NCI-H748 treated with DMSO at 0.1 percent for 48 hours (cell line): Measurements from ENCODE around the gene XPA.

Experiments used
- DNase-seq: peaks from one replicate; lab custom pipeline; 2025; lab: John Stamatoyannopoulos, UW

XPA gene

DNA sequence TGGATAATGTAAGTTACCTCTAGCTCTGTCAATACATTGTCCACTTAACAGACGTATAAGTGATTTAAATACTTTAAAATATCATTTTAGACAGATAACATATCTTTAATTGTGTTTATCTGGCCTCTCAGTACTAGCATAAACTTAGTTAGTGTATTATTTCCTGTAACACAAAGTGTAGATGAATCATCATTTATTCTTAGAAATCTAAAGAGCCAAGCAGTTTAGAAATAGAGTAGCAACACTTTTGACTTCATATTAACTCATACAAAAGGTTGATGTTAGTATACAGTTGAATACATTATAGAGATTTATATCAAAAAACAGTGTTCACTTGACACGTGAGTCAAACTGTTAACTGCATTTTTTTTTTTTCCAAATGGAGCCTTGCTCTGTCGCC, 45.5 kb downstream of the XPA start:
- DNase-seq, result no peak

DNA sequence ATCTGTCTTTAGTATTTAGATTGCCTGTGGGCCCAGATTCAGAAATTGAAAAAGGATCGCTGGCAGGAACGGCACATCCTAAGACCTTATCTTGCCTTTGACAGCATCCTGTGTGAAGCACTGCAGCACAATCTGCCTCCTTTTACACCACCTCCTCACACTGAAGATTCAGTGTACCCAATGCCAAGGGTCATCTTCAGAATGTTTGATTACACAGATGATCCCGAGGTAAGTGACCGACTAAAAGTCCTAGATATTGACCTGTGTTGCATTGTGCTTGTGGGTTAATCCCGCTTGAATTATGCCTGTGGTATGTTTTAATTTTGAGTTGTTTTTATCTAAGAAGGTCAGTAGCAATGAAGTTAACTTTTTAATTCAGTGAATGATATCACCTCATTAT, 49.1 kb downstream of the XPA start:
- DNase-seq, result no peak

DNA sequence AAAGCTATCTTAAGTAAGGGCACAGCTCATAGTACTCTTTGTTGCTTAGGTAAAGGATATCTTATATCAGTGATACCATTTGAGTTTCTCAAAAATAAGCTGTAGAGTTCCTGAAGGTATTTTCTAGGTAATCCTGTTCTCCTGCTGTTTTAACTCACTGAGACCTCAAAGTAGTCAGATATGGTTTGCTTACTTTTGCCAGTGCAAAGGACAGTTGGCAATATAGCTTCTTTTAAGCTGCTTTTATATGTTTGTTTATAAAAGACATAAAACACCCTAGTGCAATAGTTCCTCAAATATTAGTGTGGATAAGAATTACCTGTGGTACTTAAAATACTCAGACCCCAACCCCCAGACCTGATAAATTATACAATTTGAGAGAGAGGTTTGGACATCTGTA, 51.4 kb downstream of the XPA start:
- DNase-seq, result no peak

DNA sequence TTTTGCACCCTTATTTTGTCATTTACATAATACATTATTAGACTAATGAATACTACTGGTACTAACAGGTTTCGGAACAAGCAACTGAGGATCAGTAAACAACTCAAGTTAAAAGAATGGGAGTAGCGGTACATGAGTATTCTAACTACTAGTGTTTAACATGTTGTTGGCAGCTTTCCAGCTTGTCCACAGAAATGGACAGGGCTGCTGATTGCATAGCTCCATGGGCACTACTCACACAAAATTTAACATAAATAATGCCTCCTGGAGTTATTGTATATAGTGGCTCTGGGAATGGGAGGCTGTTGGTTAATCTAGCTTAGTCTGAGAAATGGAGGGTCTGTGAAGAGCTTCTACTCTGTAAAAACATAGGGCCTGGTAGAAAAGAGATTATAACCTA, 56.8 kb downstream of the XPA start:
- DNase-seq, result peak; percentile 44

DNA sequence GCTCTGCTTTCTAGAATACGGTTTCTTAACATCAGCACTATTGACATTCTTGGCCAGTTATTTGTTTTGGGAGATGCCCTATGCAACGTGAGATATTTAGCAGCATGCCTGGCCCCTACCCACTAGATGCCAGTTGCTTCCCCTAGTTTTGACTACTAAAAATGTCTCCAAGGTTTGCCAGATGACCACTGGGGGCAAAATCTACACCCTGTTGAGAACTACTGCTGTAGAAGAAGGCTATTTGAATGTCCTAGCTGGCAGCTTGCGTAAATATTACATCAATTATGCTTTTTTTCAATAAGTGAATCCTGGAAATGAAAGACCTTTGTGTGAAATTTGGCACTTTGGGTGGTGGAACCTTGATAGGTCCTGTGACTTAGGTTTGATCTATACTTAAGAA, 58.5 kb downstream of the XPA start:
- no peak for DNase-seq

DNA sequence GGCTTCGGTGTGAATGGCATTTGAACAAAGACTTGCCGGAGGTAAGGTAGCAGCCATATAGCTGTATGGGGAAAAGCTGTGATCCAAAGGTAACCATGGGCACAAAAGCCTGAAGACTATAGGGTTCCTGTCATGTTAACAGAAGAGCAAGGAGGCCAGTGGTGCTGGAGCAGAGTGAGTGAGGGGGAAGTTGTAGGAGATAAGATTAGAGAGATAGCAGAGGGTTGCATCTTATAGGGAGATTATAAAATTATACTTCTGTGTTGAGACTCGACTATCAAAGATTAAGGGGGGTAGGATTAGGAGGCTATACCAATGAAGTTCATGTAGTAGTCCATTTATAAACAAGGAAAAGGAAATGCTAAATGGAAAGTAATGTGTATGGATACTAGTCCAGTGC, 60.2 kb downstream of the XPA start:
- no peak for DNase-seq

DNA sequence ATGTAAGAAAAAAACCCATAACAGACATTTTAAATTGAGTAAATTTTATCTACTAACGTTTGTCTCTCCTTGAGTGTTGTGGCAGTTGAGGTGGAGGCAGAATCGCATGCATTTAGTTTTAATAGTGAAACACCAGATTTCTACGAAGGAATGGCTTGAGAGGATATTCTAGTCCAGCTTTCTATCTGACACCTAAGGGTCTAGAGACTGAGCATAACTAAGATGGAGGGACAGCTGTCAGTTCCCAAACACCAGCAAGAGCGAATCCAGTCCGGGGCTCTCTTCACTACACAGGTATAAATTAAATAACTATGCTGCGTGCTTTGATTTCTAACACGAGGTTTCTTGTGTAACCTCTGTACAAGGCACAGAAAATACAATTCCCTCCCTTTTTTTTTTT, 62.1 kb downstream of the XPA start:
- no peak for DNase-seq

DNA sequence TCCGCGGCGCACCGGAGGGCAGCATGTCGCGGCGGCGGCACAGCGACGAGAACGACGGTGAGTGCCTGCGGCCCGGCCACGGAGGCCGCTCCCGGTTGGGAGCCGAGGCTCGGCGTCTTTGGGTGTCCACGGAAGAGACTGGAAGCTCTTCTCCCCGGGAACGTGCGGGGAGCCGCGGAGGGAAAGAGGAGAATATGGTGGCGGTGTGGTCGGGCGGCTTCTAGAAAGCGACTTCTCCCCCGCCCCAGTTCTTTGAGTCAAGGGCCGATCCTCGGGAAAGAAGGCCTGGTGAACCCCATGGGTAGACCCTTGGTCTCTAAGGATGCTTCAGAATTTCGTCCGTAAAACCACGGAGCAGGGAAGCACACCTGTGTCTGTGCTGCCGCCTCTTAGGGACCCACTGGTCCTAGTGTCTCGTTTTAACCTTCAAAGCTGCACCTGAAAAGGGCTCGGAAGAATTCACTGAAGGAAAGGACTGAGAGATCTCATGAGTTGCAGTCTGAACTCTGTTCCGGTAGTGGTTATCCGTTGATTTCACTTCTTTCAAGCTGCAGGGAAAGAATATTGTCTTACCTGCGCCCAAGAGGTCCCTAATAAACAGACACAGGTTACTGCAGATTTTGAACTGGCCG, 63.2 kb downstream of the XPA start:
- peak; percentile 27 for DNase-seq

DNA sequence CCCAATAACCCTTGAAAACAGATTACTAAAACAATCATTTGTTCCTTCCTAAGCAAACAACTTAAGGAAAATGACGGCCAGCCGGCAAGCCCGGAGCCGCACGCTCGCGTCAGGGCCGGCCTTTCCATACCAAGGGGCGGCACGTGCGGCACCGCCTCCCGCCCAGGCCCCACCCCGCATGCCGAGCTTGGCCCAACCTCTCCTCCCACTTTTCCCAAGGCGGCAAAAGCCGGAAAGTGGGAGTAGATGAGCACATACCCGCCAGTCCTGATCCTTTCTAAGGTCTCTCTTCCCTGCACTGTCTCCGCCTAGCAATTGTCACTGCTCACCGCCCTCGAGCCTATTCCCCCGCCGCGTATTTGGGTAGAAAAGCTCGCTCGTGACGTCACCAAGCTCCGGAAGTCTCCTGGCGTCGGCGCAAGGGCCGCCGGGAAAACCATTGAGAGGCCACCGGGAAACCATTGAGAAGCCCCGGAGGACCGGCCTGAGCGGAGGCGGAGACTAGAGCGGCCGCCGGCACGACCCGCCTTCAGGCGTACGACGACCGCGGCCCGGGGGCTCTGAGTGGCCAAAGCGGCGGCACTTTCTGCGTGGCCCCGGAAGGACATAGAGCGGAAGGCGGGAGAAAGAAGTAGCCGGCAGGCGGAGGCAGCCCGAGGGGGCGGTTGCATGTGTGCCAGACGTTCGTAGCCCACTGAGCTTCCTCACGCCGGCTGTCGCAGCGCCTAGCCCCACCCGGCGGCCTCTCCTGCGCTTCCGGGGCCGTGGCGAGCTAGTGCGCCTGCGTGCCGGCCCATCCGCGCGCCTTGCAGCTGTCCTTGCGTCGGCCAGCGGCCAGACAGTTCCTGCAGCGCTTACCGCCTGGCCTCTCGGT, 63.9 kb downstream of the XPA start, which contains the start of the genes NCBP1 and TSTD2:
TSS of gene NCBP1 (plus strand) at position 837 of the 874 bp plus-strand sequence. CDS start 61 bp downstream, outside the sequence.
TSS of gene TSTD2 (minus strand) at position 384 of the 874 bp plus-strand sequence. CDS start 5,806 bp downstream, outside the sequence.
- peak; percentile 96 for DNase-seq

DNA sequence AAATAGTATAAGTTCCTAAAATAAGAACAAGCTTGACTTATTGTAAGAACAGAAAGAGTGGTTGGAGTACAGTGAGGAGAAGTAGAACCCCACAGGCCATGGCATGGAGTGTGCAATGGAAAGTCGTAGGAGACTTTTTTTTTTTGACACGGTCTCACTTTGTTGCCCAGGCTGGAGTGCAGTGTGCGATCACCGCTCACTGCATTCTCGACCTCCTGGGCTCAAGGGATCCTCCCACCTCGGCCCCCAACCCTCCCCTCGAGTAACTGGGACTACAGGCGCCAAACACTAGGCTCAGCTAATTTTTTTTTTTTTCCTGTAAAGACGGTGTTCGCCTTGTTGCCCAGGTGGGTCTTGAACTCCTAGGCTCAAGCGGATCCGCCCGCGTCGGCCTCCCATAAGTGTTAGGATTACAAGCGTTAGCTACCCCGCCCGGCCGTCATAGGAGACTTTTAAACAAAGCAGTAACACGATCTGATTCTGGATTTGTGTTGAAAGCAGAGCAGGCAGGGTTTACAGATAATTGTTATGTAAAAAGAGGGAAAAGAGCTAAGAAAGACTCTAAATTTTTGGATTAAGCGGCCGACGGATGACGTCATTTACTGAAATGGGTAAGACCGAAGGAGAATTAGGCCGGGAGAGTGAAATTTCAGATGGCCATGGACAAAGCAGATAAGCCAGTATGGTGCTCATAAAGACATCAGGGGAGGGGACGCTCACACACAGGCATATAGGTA, 64.7 kb downstream of the XPA start:
- DNase-seq, result no peak

DNA sequence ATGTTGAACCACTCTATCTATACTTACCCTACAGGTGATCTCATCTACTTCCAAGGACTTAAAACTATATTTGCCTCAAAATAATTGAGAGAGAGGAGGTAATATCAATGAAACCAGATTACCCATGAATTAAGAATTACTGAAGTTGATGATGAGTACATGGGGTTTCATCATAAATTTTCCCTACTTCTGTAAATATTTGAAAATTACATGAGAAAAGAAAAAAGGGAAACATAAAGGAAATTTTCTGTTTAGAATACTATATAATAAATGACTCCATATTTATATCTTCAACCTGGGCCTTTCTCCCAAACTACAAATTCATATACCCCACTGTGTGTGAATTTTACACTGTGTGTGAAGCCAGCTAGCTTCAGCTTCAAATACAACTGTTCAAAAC, 66.5 kb downstream of the XPA start:
- no peak for DNase-seq

DNA sequence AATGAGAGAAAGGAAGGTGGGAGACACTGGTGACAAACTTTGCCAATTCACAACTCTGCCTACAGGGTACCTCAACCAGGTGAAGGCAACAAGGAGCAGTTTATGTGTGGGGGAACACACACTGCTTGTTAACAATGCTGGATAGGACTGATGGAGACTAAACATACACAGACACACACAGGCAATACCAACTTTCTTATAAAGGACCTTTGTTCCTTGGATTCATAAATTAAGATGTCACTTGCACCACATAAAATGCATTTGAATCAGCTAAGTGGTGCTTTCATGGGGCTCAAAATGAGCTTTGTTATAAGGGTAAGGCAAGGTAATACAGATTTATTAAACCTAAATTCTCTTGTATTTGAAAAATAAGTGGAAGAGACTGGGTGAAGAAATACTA, 68.0 kb downstream of the XPA start:
- DNase-seq, result no peak

DNA sequence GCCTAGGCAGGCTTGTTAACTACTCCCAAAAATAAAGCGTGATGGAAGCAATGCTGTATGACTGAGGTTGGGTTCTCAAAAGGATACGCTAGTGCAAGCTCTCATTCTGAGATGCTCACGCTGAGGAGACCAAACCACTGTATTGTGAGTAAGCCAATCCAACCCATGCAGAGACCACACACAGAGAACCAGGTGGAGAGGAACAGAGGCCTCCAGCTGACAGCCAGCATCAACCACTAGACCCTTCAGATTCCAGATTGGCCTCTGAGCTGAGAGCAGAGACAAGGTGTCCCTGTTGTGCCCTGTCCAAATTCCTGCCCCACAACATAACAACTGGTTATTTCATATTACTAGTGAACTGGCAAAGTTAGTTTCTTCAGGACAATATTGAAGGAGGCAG, 68.5 kb downstream of the XPA start:
- DNase-seq, result no peak

DNA sequence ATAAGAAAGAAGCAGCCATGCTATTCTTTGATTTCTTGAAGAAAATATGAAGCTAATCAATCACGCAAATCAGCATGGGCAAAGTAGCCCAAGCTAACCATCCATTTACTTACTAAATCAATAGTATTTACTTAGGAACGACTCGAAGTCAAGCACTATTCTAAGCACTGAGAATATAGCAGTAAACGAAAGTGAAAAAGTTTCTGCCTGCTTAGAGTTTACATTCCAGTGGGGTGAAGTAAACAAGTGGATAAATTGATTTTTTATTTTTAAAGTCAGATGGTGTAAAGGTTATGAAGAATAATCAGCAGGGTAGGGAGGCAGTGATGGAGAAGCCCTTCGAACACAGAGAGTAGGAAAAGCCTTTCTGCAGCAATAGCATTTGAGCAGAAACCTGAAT, 69.5 kb downstream of the XPA start:
- no peak for DNase-seq

DNA sequence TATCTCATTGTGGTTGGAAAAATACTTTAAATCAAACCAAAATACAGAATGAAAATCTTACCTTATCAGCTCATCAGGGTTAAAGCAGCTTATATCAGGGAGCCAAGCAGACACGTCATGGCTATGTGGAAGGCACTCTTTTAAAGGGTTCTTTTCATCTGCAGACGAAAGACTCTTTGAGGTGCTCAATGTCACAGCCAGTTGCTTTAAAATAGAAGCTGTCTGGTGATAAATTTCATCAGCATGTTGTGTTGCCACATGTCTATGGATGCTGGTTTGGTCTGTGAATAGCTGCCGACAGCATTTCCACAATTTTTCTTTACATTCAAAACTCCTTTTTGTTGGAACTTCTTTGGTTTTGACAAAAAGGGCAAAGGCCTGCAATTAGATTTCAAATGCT, 71.5 kb downstream of the XPA start:
- no peak for DNase-seq
